Measurements from ENCODE around the gene FAM89A. TPM values are rescaled to one million over a fixed set of nuclear protein-coding genes. Genes with fewer than 3 reads are reported as not detected.
A peak's percentile ranks its signal among the peaks of the same experiment; 100 is the strongest.
"Not testable (repeated sequence)": the region's sequence is repeated elsewhere in the genome, so short reads cannot be mapped to it uniquely, and the experiment has no call there.

The FAM89A gene
- total RNA-seq, 2 donors from 2014 or later, result 3.6 to 6.3 TPM

DNA sequence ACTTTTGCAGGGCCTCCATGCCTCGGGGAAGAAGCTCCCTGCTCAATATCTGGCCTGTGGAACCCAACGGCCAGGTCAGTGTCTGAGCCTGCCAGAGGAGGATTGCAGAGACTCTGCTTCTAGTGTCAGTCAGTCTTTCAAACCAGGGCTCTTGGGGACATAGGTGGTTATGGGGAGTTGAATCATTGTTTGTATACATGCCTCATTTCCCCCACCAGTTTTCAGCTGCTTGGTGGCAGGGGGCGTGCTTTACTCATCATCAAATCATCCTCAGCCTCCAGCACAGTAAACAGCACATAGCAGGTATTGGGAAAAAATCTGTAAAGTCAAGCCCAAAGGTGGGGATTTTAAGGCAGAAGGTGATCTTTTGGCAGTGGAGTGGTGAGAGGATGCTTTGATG is 17.4 kb upstream of the FAM89A start:
- Histone ChIP-seq H3K9ac (ENCODE audit: low read depth in 2 of 2, low read length in 2 of 2) (no peak overlapping the region), H3K4me3 (no peak overlapping the region), H3K4me1 (peaks cover 7% of the 10 kb centered on the region), H3K27me3 (no peaks in the 10 kb centered on the region), H3K27ac (no peak overlapping the region), H3K9me3 (no peaks in the 10 kb centered on the region), H3K36me3 (no peaks in the 10 kb centered on the region)
- intact Hi-C loops (cut with DNase I), result no loop called here
- no peak for DNase-seq
- TF ChIP-seq, protein P1, sequence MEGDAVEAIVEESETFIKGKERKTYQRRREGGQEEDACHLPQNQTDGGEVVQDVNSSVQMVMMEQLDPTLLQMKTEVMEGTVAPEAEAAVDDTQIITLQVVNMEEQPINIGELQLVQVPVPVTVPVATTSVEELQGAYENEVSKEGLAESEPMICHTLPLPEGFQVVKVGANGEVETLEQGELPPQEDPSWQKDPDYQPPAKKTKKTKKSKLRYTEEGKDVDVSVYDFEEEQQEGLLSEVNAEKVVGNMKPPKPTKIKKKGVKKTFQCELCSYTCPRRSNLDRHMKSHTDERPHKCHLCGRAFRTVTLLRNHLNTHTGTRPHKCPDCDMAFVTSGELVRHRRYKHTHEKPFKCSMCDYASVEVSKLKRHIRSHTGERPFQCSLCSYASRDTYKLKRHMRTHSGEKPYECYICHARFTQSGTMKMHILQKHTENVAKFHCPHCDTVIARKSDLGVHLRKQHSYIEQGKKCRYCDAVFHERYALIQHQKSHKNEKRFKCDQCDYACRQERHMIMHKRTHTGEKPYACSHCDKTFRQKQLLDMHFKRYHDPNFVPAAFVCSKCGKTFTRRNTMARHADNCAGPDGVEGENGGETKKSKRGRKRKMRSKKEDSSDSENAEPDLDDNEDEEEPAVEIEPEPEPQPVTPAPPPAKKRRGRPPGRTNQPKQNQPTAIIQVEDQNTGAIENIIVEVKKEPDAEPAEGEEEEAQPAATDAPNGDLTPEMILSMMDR (IDR thresholded peaks at IDR 0.05), result no peak

DNA sequence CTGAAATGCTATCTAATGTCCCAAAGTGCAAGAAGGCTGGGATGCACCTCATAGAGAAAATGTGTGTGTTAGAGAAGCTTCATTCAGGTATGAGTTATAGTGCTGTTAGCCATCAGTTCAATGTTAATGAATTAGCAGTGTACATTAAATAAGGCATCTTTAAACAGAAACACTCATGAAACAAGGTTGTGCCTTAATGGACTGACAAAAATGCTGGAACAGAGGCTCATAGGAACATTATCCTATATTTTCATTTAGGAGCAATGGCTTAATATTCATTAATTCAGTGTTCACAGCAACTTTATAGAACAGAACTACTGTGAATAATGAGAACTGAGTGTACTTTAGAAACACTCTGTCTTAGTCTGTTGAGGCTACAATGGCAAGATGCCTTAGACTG is 15.2 kb upstream of the FAM89A start:
- Histone ChIP-seq H3K27ac (no peak overlapping the region), H3K9me3 (no peaks in the 10 kb centered on the region), H3K36me3 (no peaks in the 10 kb centered on the region), H3K4me1 (peaks cover 7% of the 10 kb centered on the region), H3K9ac (ENCODE audit: low read depth in 2 of 2, low read length in 2 of 2) (no peak overlapping the region), H3K4me3 (no peak overlapping the region), H3K27me3 (no peaks in the 10 kb centered on the region)
- TF ChIP-seq, protein P1 (IDR thresholded peaks at IDR 0.05), result no peak
- intact Hi-C loops (cut with DNase I), result no loop called here
- DNase-seq, result no peak

DNA sequence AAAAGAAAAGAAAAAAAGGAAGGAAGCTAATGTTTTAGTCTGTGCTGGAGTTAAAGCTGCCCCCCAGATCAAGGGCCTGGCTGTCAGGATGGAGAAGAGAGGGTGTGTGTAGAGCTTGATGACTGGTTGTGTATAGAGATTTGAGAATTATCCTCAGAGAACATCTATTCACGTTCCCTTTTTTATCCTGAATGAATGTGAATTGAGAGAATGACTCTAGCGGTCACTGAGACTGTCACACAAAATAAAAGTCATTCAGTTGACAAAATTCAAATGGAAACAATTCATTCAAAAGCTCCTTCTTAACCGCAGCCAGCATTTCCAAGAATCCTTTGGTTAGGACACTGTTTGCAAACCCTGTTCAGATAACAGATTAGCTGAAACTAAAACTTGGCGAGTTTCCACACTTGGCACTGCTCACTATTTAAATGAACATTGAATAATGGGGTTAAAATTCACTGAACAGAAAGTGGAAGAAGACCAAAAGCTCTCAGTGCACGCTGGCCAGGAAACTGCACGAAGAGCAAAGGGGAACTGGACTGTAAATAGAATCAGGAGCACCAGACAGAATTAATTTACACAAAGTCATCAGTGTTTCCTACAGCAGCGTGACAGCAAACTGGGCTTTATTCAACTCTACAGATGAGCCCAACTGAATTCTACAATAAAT is 13.6 kb upstream of the FAM89A start:
- Histone ChIP-seq H3K9ac (ENCODE audit: low read depth in 2 of 2, low read length in 2 of 2) (no peak overlapping the region), H3K4me3 (no peak overlapping the region), H3K9me3 (no peaks in the 10 kb centered on the region), H3K27me3 (no peaks in the 10 kb centered on the region), H3K4me1 (peaks cover 7% of the 10 kb centered on the region), H3K36me3 (no peaks in the 10 kb centered on the region), H3K27ac (no peak overlapping the region)
- TF ChIP-seq, protein P1 (IDR thresholded peaks at IDR 0.05), result no peak
- intact Hi-C loops (cut with DNase I), result no loop called here
- peak; percentile 33 for DNase-seq

DNA sequence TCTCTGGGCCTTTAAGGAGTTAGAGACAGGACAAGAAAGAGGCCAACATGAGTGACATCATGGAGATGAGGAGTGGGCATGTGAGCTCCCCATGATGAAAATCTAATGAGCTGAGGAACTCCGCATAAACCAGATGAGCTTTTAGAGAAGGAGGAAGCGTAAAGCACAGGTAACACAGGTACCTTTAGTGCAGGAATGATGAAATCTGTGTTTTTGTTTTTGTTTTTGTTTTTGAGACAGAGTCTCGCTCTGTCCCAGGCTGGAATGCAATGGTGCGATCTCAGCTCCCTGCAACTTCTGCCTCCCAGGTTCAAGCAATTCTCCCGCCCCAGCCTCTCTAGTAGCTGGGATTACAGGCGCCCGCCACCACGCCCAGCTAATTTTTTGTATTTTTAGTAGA is 12.7 kb upstream of the FAM89A start:
- Histone ChIP-seq H3K27ac (no peak overlapping the region), H3K4me3 (no peak overlapping the region), H3K4me1 (peaks cover 7% of the 10 kb centered on the region), H3K9me3 (no peaks in the 10 kb centered on the region), H3K27me3 (no peaks in the 10 kb centered on the region), H3K36me3 (no peaks in the 10 kb centered on the region), H3K9ac (ENCODE audit: low read depth in 2 of 2, low read length in 2 of 2) (no peak overlapping the region)
- intact Hi-C loops (cut with DNase I), result no loop called here
- DNase-seq, result no peak
- TF ChIP-seq, protein P1 (IDR thresholded peaks at IDR 0.05), result no peak

DNA sequence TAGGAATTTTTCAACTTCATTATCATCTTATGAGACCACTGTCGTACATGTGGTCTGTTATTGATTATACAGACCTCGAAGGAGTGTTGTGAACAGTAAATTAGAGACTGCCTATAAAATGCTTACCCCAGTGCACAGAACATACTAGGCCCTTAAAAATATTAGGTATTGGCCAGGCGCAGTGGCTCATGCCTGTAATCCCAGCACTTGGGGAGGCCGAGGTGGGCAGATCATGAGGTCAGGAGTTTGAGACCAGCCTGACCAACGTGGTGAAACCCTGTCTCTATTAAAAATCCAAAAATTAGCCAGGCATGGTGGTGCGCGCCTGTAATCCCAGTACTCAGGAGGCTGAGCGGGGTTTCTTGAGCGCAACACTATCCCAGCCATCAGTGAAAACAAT is 10.9 kb upstream of the FAM89A start:
- H3K27me3 ChIP-seq; intact Hi-C loops (cut with DNase I); H3K4me3 ChIP-seq; H3K36me3 ChIP-seq; H3K27ac ChIP-seq; H3K9ac ChIP-seq (ENCODE audit: low read depth in 2 of 2, low read length in 2 of 2); H3K4me1 ChIP-seq; H3K9me3 ChIP-seq; DNase-seq: not testable (repeated sequence)

DNA sequence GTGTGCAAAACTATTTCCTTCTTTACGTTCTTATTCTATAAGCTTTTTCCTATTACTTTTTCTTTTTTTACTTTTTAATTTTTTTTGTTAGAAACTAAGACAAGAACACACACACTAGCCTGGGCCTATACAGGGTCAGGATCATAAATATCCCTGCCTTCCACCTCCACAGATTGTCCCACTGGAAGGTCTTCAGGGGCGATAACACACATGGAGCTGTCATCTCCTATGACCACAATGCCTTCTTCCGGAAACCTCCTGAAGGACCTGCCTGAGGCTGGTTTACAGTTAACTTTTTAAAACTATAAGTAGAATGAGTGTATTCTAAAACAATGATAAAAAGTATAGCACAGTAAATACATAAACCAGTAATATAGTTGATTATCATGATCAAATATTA is 10.3 kb upstream of the FAM89A start:
- intact Hi-C loops (cut with DNase I), result no loop called here
- H3K4me1 ChIP-seq, result peaks cover 7% of the 10 kb centered on the region
- TF ChIP-seq, protein P1 (IDR thresholded peaks at IDR 0.05), result no peak
- H3K9ac ChIP-seq (ENCODE audit: low read depth in 2 of 2, low read length in 2 of 2), result no peak overlapping the region
- H3K36me3 ChIP-seq, result no peaks in the 10 kb centered on the region
- no peak overlapping the region for H3K27ac ChIP-seq
- H3K4me3 ChIP-seq, result no peak overlapping the region
- H3K9me3 ChIP-seq, result no peaks in the 10 kb centered on the region
- H3K27me3 ChIP-seq, result no peaks in the 10 kb centered on the region
- no peak for DNase-seq
